Activated CD4-positive, alpha-beta T cell treated with anti-CD3 and anti-CD28 coated beads, Interleukin-2, amount 50 U/mL, for 24 hours (primary cell): ENCODE measurements around the gene ADAMTS18.

ENCODE experiments used
- DNase-seq, 2 donors: peaks; one replicate each; pipeline ENCODE4 v3.0.0-alpha.2; 2020; ENCODE audit warnings: low read depth in 1 of 2, low spot score in 1 of 2

Gene ADAMTS18

GRCh38 chr16:77399066-77399465, 35.8 kb downstream of the ADAMTS18 start:
- no peak for DNase-seq

GRCh38 chr16:77398495-77398894, 36.3 kb downstream of the ADAMTS18 start:
- DNase-seq = no peak

GRCh38 chr16:77396461-77396860, 38.4 kb downstream of the ADAMTS18 start:
- DNase-seq = no peak

- no peak for DNase-seq
Measured at GRCh38 chr16:77394699-77395098, 40.1 kb downstream of the ADAMTS18 start.

- no peak for DNase-seq
Measured at GRCh38 chr16:77393955-77394354, 40.9 kb downstream of the ADAMTS18 start.

GRCh38 chr16:77387815-77388209, 47.0 kb downstream of the ADAMTS18 start:
- DNase-seq = no peak

GRCh38 chr16:77386831-77387814, 47.7 kb downstream of the ADAMTS18 start:
- no peak for DNase-seq

- DNase-seq = no peak
Measured at GRCh38 chr16:77385481-77385880, 49.4 kb downstream of the ADAMTS18 start.

GRCh38 chr16:77383606-77384187, 51.1 kb downstream of the ADAMTS18 start:
- DNase-seq = no peak

GRCh38 chr16:77376358-77376757, 58.5 kb downstream of the ADAMTS18 start:
- DNase-seq = no peak

- DNase-seq = no peak
Measured at GRCh38 chr16:77375396-77375795, 59.4 kb downstream of the ADAMTS18 start.

- DNase-seq = no peak
Measured at GRCh38 chr16:77374384-77374783, 60.5 kb downstream of the ADAMTS18 start.

GRCh38 chr16:77373726-77374125, 61.1 kb downstream of the ADAMTS18 start:
- DNase-seq = no peak

GRCh38 chr16:77364770-77365169, 70.1 kb downstream of the ADAMTS18 start:
- DNase-seq = no peak

- no peak for DNase-seq
Measured at GRCh38 chr16:77359065-77359502, 75.8 kb downstream of the ADAMTS18 start.

GRCh38 chr16:77353587-77354263, 81.1 kb downstream of the ADAMTS18 start:
- no peak for DNase-seq

- no peak for DNase-seq
Measured at GRCh38 chr16:77344341-77344740, 90.5 kb downstream of the ADAMTS18 start.

GRCh38 chr16:77336637-77337036, 98.2 kb downstream of the ADAMTS18 start:
- DNase-seq = no peak

- DNase-seq = no peak
Measured at GRCh38 chr16:77335652-77336234, 99.1 kb downstream of the ADAMTS18 start.

GRCh38 chr16:77332792-77333191, 102.0 kb downstream of the ADAMTS18 start:
- no peak for DNase-seq

GRCh38 chr16:77331802-77332586, 102.8 kb downstream of the ADAMTS18 start:
- DNase-seq = no peak
